Measurements from ENCODE around the gene AKAP8L.

Gene AKAP8L

GRCh38 chr19:15394426-15394825 lies 24.4 kb downstream of the AKAP8L start:
- no peak overlapping the region for H3K4me3 ChIP-seq (ENCODE audit: low read depth, low read length)
- H3K4me1 ChIP-seq (ENCODE audit: control insufficient read depth, insufficient read depth, low read length): no peaks in the 10 kb centered on the region
- no peaks in the 10 kb centered on the region for H3K27me3 ChIP-seq (ENCODE audit: control insufficient read depth, insufficient read depth, low read length)
- no peak overlapping the region for H3K9ac ChIP-seq (ENCODE audit: low read depth, low read length)
- H3K27ac ChIP-seq (ENCODE audit: low read depth, low read length): no peak overlapping the region
- H3K9me3 ChIP-seq (ENCODE audit: control insufficient read depth, insufficient read depth, low read length): no peaks in the 10 kb centered on the region
- H3K36me3 ChIP-seq (ENCODE audit: control insufficient read depth, insufficient read depth, low read length): peaks cover 76% of the 10 kb centered on the region

GRCh38 chr19:15393963-15394362 lies 24.8 kb downstream of the AKAP8L start:
- Histone ChIP-seq H3K4me3 (ENCODE audit: low read depth, low read length) (no peak overlapping the region), H3K9me3 (ENCODE audit: control insufficient read depth, insufficient read depth, low read length) (no peaks in the 10 kb centered on the region), H3K9ac (ENCODE audit: low read depth, low read length) (no peak overlapping the region), H3K36me3 (ENCODE audit: control insufficient read depth, insufficient read depth, low read length) (peaks cover 74% of the 10 kb centered on the region), H3K27ac (ENCODE audit: low read depth, low read length) (no peak overlapping the region), H3K4me1 (ENCODE audit: control insufficient read depth, insufficient read depth, low read length) (no peaks in the 10 kb centered on the region), H3K27me3 (ENCODE audit: control insufficient read depth, insufficient read depth, low read length) (no peaks in the 10 kb centered on the region)

- no peak overlapping the region for H3K4me3 ChIP-seq (ENCODE audit: low read depth, low read length)
- no peak overlapping the region for H3K9ac ChIP-seq (ENCODE audit: low read depth, low read length)
- H3K27me3 ChIP-seq (ENCODE audit: control insufficient read depth, insufficient read depth, low read length): no peaks in the 10 kb centered on the region
- no peaks in the 10 kb centered on the region for H3K4me1 ChIP-seq (ENCODE audit: control insufficient read depth, insufficient read depth, low read length)
- H3K36me3 ChIP-seq (ENCODE audit: control insufficient read depth, insufficient read depth, low read length): peaks cover 55% of the 10 kb centered on the region
- no peaks in the 10 kb centered on the region for H3K9me3 ChIP-seq (ENCODE audit: control insufficient read depth, insufficient read depth, low read length)
- H3K27ac ChIP-seq (ENCODE audit: low read depth, low read length): no peak overlapping the region
These were observed 28.0 kb downstream of the AKAP8L start for GRCh38 chr19:15390814-15391213.

- Histone ChIP-seq H3K4me3 (ENCODE audit: low read depth, low read length) (no peak overlapping the region), H3K36me3 (ENCODE audit: control insufficient read depth, insufficient read depth, low read length) (peaks cover 22% of the 10 kb centered on the region), H3K9me3 (ENCODE audit: control insufficient read depth, insufficient read depth, low read length) (no peaks in the 10 kb centered on the region), H3K4me1 (ENCODE audit: control insufficient read depth, insufficient read depth, low read length) (peaks cover 9% of the 10 kb centered on the region), H3K9ac (ENCODE audit: low read depth, low read length) (no peak overlapping the region), H3K27ac (ENCODE audit: low read depth, low read length) (no peak overlapping the region), H3K27me3 (ENCODE audit: control insufficient read depth, insufficient read depth, low read length) (no peaks in the 10 kb centered on the region)
These were observed 36.9 kb downstream of the AKAP8L start for GRCh38 chr19:15381864-15382263.

GRCh38 chr19:15381429-15381828 lies 37.4 kb downstream of the AKAP8L start:
- no peak overlapping the region for H3K9ac ChIP-seq (ENCODE audit: low read depth, low read length)
- H3K36me3 ChIP-seq (ENCODE audit: control insufficient read depth, insufficient read depth, low read length): peaks cover 20% of the 10 kb centered on the region

GRCh38 chr19:15379999-15380647 lies 38.7 kb downstream of the AKAP8L start:
- H3K9me3 ChIP-seq (ENCODE audit: control insufficient read depth, insufficient read depth, low read length): no peaks in the 10 kb centered on the region
- no peaks in the 10 kb centered on the region for H3K27me3 ChIP-seq (ENCODE audit: control insufficient read depth, insufficient read depth, low read length)
- H3K4me3 ChIP-seq (ENCODE audit: low read depth, low read length): peak overlapping the region; percentile 100
- H3K27ac ChIP-seq (ENCODE audit: low read depth, low read length): peak overlapping the region; percentile 94
- H3K4me1 ChIP-seq (ENCODE audit: control insufficient read depth, insufficient read depth, low read length): peaks cover 9% of the 10 kb centered on the region
- peak overlapping the region; percentile 71 for H3K9ac ChIP-seq (ENCODE audit: low read depth, low read length)
- H3K36me3 ChIP-seq (ENCODE audit: control insufficient read depth, insufficient read depth, low read length): peaks cover 17% of the 10 kb centered on the region; the same call in 1 of the 2 replicates

More at GRCh38 chr19:15381429-15381828, 37.4 kb downstream of the AKAP8L start:
- Histone ChIP-seq H3K4me3 (ENCODE audit: low read depth, low read length) (peak overlapping the region; percentile 100; the same call in 1 of the 2 replicates), H3K27me3 (ENCODE audit: control insufficient read depth, insufficient read depth, low read length) (no peaks in the 10 kb centered on the region), H3K4me1 (ENCODE audit: control insufficient read depth, insufficient read depth, low read length) (peaks cover 9% of the 10 kb centered on the region), H3K9me3 (ENCODE audit: control insufficient read depth, insufficient read depth, low read length) (no peaks in the 10 kb centered on the region), H3K27ac (ENCODE audit: low read depth, low read length) (no peak overlapping the region)

GRCh38 chr19:15379083-15379998 lies 39.4 kb downstream of the AKAP8L start, which contains the start of gene AKAP8:
TSS of gene AKAP8 (minus strand) at chr19:15379787. CDS start at chr19:15379731, 56 bp downstream.
- Histone ChIP-seq H3K9ac (ENCODE audit: low read depth, low read length) (peak within 1 kb of the TSS; percentile 100), H3K27me3 (ENCODE audit: control insufficient read depth, insufficient read depth, low read length) (no peaks in the 10 kb centered on the region), H3K9me3 (ENCODE audit: control insufficient read depth, insufficient read depth, low read length) (no peaks in the 10 kb centered on the region), H3K4me3 (ENCODE audit: low read depth, low read length) (peak within 1 kb of the TSS; percentile 100), H3K27ac (ENCODE audit: low read depth, low read length) (peak within 1 kb of the TSS; percentile 96), H3K36me3 (ENCODE audit: control insufficient read depth, insufficient read depth, low read length) (peaks cover 17% of the 10 kb centered on the region; the same call in 1 of the 2 replicates), H3K4me1 (ENCODE audit: control insufficient read depth, insufficient read depth, low read length) (peaks cover 9% of the 10 kb centered on the region)

- Histone ChIP-seq H3K27me3 (ENCODE audit: control insufficient read depth, insufficient read depth, low read length) (no peaks in the 10 kb centered on the region), H3K4me1 (ENCODE audit: control insufficient read depth, insufficient read depth, low read length) (peaks cover 9% of the 10 kb centered on the region), H3K36me3 (ENCODE audit: control insufficient read depth, insufficient read depth, low read length) (peaks cover 18% of the 10 kb centered on the region; the same call in 1 of the 2 replicates), H3K27ac (ENCODE audit: low read depth, low read length) (peak overlapping the region; percentile 96), H3K4me3 (ENCODE audit: low read depth, low read length) (peak overlapping the region; percentile 100), H3K9ac (ENCODE audit: low read depth, low read length) (peak overlapping the region; percentile 100), H3K9me3 (ENCODE audit: control insufficient read depth, insufficient read depth, low read length) (no peaks in the 10 kb centered on the region)
These were observed 40.2 kb downstream of the AKAP8L start for GRCh38 chr19:15378534-15379082.

GRCh38 chr19:15374796-15375440 lies 43.9 kb downstream of the AKAP8L start:
- Histone ChIP-seq H3K9ac (ENCODE audit: low read depth, low read length) (no peak overlapping the region), H3K4me3 (ENCODE audit: low read depth, low read length) (no peak overlapping the region), H3K27me3 (ENCODE audit: control insufficient read depth, insufficient read depth, low read length) (no peaks in the 10 kb centered on the region), H3K36me3 (ENCODE audit: control insufficient read depth, insufficient read depth, low read length) (peaks cover 39% of the 10 kb centered on the region), H3K4me1 (ENCODE audit: control insufficient read depth, insufficient read depth, low read length) (no peaks in the 10 kb centered on the region), H3K27ac (ENCODE audit: low read depth, low read length) (no peak overlapping the region), H3K9me3 (ENCODE audit: control insufficient read depth, insufficient read depth, low read length) (no peaks in the 10 kb centered on the region)

- no peaks in the 10 kb centered on the region for H3K9me3 ChIP-seq (ENCODE audit: control insufficient read depth, insufficient read depth, low read length)
- H3K9ac ChIP-seq (ENCODE audit: low read depth, low read length): no peak overlapping the region
- H3K36me3 ChIP-seq (ENCODE audit: control insufficient read depth, insufficient read depth, low read length): peaks cover 46% of the 10 kb centered on the region
- H3K27me3 ChIP-seq (ENCODE audit: control insufficient read depth, insufficient read depth, low read length): no peaks in the 10 kb centered on the region
- no peaks in the 10 kb centered on the region for H3K4me1 ChIP-seq (ENCODE audit: control insufficient read depth, insufficient read depth, low read length)
- H3K27ac ChIP-seq (ENCODE audit: low read depth, low read length): no peak overlapping the region
- H3K4me3 ChIP-seq (ENCODE audit: low read depth, low read length): no peak overlapping the region
These were observed 44.6 kb downstream of the AKAP8L start for GRCh38 chr19:15374105-15374651.
